PC-3 (cell line): ENCODE measurements around the gene ZNF326. TPM values are rescaled to one million over a fixed set of nuclear protein-coding genes. Genes with fewer than 3 reads are reported as not detected.

Experiments
- ATAC-seq: fragments of 200-7000 bp; cut with Tn5 transposase; 2 replicates; pipeline ENCODE4 v1.9.1; 2020; ENCODE audit warnings: mild to moderate bottlenecking, moderate library complexity
- BruUV-seq: library from RNA; stranded (reverse); fragments of 400-500 nt; replicated peaks from 2 replicates; lab custom pipeline; 2021; lab: Mats Ljungman, UMichigan
- CTCF ChIA-PET: fragments of 300-600 bp; sonication (Branson Sonifier 250); formaldehyde crosslinking; loops from one replicate; lab custom pipeline; 2022; ENCODE audit warnings: antibody characterized with exemption; lab: Charles Lee
- POLR2A ChIA-PET: fragments of 300-600 bp; sonication (Branson Sonifier 250); formaldehyde crosslinking; loops from one replicate; lab custom pipeline; 2022; ENCODE audit warnings: antibody characterized with exemption; ENCODE audit not compliant: unreplicated experiment; lab: Charles Lee
- DNase-seq: peaks from one replicate; pipeline ENCODE4 v3.0.0-alpha.2; 2015
- H2AFZ ChIP-seq: fragments of 300-600 bp; sonication (generic); 2 replicates; pipeline ENCODE4 v1.6.0; 2016; ENCODE audit warnings: antibody characterized with exemption, low read length
- H3F3A ChIP-seq: fragments of 300-600 bp; sonication (generic); one replicate; pipeline ENCODE4 v1.6.0; 2017; ENCODE audit warnings: antibody characterized with exemption, low read length, control low read depth, mild to moderate bottlenecking; ENCODE audit not compliant: unreplicated experiment
- H3K27ac ChIP-seq: fragments of 300-600 bp; sonication (generic); 2 replicates; pipeline ENCODE4 v1.5.1; 2016; ENCODE audit warnings: mild to moderate bottlenecking, low read length
- H3K27me3 ChIP-seq: fragments of 300-600 bp; sonication (generic); 2 replicates; pipeline ENCODE4 v1.6.1; 2016; ENCODE audit warnings: low read length, mixed read lengths
- H3K36me3 ChIP-seq: fragments of 300-600 bp; sonication (generic); 2 replicates; pipeline ENCODE4 v1.6.1; 2016; ENCODE audit warnings: low read depth, mixed run types, low read length, mixed read lengths
- H3K4me1 ChIP-seq: fragments of 300-600 bp; sonication (generic); 2 replicates; pipeline ENCODE4 v1.5.1; 2016; ENCODE audit warnings: low read length; ENCODE audit not compliant: insufficient read depth
- H3K4me2 ChIP-seq: fragments of 300-600 bp; sonication (generic); 2 replicates; pipeline ENCODE4 v1.6.0; 2016; ENCODE audit warnings: low read length
- H3K4me3 ChIP-seq: fragments of 300-600 bp; sonication (generic); 2 replicates; pipeline ENCODE4 v1.5.1; 2016; ENCODE audit warnings: mild to moderate bottlenecking, low read length, mixed read lengths
- H3K79me2 ChIP-seq: fragments of 300-600 bp; sonication (generic); 2 replicates; pipeline ENCODE4 v1.6.1; 2017; ENCODE audit warnings: low read length, mixed read lengths
- H3K9ac ChIP-seq: fragments of 300-600 bp; sonication (generic); 2 replicates; pipeline ENCODE4 v1.6.0; 2016; ENCODE audit warnings: mild to moderate bottlenecking, low read length
- H3K9me2 ChIP-seq: fragments of 300-600 bp; sonication (generic); replicated peaks from 2 replicates; pipeline ENCODE4 v1.6.1; 2016; ENCODE audit warnings: mixed run types, low read length, mixed read lengths
- H3K9me3 ChIP-seq: fragments of 300-600 bp; sonication (generic); 2 replicates; pipeline ENCODE4 v1.6.1; 2016; ENCODE audit warnings: low read length, mixed read lengths
- H4K20me1 ChIP-seq: fragments of 300-600 bp; sonication (generic); 2 replicates; pipeline ENCODE4 v1.6.1; 2016; ENCODE audit warnings: low read length, mixed read lengths
- CTCF ChIP-seq: fragments of 300-600 bp; sonication (generic); conservative IDR thresholded peaks from 2 replicates; pipeline ENCODE4 v1.5.1; 2017; ENCODE audit warnings: antibody characterized with exemption, low read depth, mild to moderate bottlenecking, low read length
- EZH2 ChIP-seq: fragments of 300-600 bp; sonication (generic); IDR thresholded peaks from one replicate; pipeline ENCODE4 v1.6.1; 2017; ENCODE audit warnings: antibody characterized with exemption, mild to moderate bottlenecking, low read length; ENCODE audit not compliant: unreplicated experiment
- EZH2phosphoT487 ChIP-seq: fragments of 300-600 bp; sonication (generic); IDR thresholded peaks from 2 replicates; pipeline ENCODE4 v1.6.1; 2018; ENCODE audit warnings: mild to moderate bottlenecking, antibody characterized with exemption, low read length, borderline replicate concordance
- intact Hi-C: fragments of 100-400 bp; cut with micrococcal nuclease; formaldehyde crosslinking; loops from 2 replicates; pipeline ENCODE4 v1.9.0; 2023
- total RNA-seq: library from RNA; depleted of rRNA; stranded (reverse); fragments of >200 nt; gene quantifications from 2 replicates; pipeline ENCODE4 v1.2.3, GENCODE V29; 2014

The ZNF326 gene
- total RNA-seq, 1 experiment from 2014 or later = 7.2 TPM

- ATAC-seq (peak; percentile 43), DNase-seq (no peak)
- TF ChIP-seq CTCF (no peak), EZH2 (no peak), EZH2phosphoT487 (no peak)
- Histone ChIP-seq H3K4me2 (no peak overlapping the region), H3K4me1 (0 out of 2 replicates have a peak, but pooled peaks cover 6% of the 10 kb centered on the region), H3K9ac (no peak overlapping the region), H3K9me2 (no peaks in the 10 kb centered on the region), H3K79me2 (no peaks in the 10 kb centered on the region), H3K36me3 (no peaks in the 10 kb centered on the region), H3K27ac (no peak overlapping the region), H3F3A (no peaks in the 10 kb centered on the region), H3K9me3 (no peaks in the 10 kb centered on the region), H2AFZ (no peak overlapping the region), H3K4me3 (no peak overlapping the region), H3K27me3 (no peaks in the 10 kb centered on the region), H4K20me1 (no peaks in the 10 kb centered on the region)
- POLR2A ChIA-PET = no interaction called here
- BruUV-seq = no TSS peak
- CTCF ChIA-PET = no interaction called here
- intact Hi-C loops = no loop called here
Measured at GRCh38 chr1:89962742-89963075, 32.2 kb upstream of the ZNF326 start.

GRCh38 chr1:89965193-89965768 is 29.6 kb upstream of the ZNF326 start:
- ChIA-PET POLR2A (no interaction called here), CTCF (no interaction called here)
- intact Hi-C loops = no loop called here
- DNase-seq = no peak
- Histone ChIP-seq H3K36me3 (no peaks in the 10 kb centered on the region), H3K4me2 (no peak overlapping the region), H3K27ac (no peak overlapping the region), H2AFZ (no peak overlapping the region), H3K4me3 (no peak overlapping the region), H3K79me2 (no peaks in the 10 kb centered on the region), H3K27me3 (no peaks in the 10 kb centered on the region), H3K9me2 (no peaks in the 10 kb centered on the region), H4K20me1 (no peaks in the 10 kb centered on the region), H3K9ac (no peak overlapping the region), H3K9me3 (no peaks in the 10 kb centered on the region), H3F3A (no peaks in the 10 kb centered on the region), H3K4me1 (0 out of 2 replicates have a peak, but pooled peaks cover 6% of the 10 kb centered on the region)
- no peak for ATAC-seq
- TF ChIP-seq EZH2 (no peak), EZH2phosphoT487 (no peak), CTCF (no peak)
- no TSS peak for BruUV-seq

GRCh38 chr1:89966656-89967055 is 28.3 kb upstream of the ZNF326 start:
- TF ChIP-seq EZH2phosphoT487 (no peak), CTCF (no peak), EZH2 (no peak)
- no peak for ATAC-seq

More at GRCh38 chr1:89966656-89967055, 28.3 kb upstream of the ZNF326 start:
- no peaks in the 10 kb centered on the region for H4K20me1 ChIP-seq
- no peak overlapping the region for H3K9ac ChIP-seq
- no peaks in the 10 kb centered on the region for H3F3A ChIP-seq
- H3K9me3 ChIP-seq = no peaks in the 10 kb centered on the region
- no peak overlapping the region for H2AFZ ChIP-seq
- H3K79me2 ChIP-seq = no peaks in the 10 kb centered on the region
- POLR2A ChIA-PET = no interaction called here
- H3K4me2 ChIP-seq = no peak overlapping the region
- H3K27me3 ChIP-seq = no peaks in the 10 kb centered on the region
- peaks cover 7% of the 10 kb centered on the region; the same call in 1 of the 2 replicates for H3K4me1 ChIP-seq
- CTCF ChIA-PET = no interaction called here
- no peak overlapping the region for H3K4me3 ChIP-seq
- no peak overlapping the region for H3K27ac ChIP-seq
- no peaks in the 10 kb centered on the region for H3K36me3 ChIP-seq
- intact Hi-C loops = no loop called here
- no peak for DNase-seq
- BruUV-seq = no TSS peak
- no peaks in the 10 kb centered on the region for H3K9me2 ChIP-seq
